GM19239 (cell line): ENCODE measurements around the gene UVSSA.
"Not testable (repeated sequence)": the region's sequence is repeated elsewhere in the genome, so short reads cannot be mapped to it uniquely, and the experiment has no call there.

Experiments used
- DNase-seq: peaks from one replicate; pipeline ENCODE4 v3.0.0; 2011; ENCODE audit warnings: low spot score; ENCODE audit not compliant: insufficient read length
- FAIRE-seq: peaks from 2 replicates; lab custom pipeline; 2011; peaks lifted over from hg19 to GRCh38; lab: Jason Lieb, UNC

UVSSA gene

DNA sequence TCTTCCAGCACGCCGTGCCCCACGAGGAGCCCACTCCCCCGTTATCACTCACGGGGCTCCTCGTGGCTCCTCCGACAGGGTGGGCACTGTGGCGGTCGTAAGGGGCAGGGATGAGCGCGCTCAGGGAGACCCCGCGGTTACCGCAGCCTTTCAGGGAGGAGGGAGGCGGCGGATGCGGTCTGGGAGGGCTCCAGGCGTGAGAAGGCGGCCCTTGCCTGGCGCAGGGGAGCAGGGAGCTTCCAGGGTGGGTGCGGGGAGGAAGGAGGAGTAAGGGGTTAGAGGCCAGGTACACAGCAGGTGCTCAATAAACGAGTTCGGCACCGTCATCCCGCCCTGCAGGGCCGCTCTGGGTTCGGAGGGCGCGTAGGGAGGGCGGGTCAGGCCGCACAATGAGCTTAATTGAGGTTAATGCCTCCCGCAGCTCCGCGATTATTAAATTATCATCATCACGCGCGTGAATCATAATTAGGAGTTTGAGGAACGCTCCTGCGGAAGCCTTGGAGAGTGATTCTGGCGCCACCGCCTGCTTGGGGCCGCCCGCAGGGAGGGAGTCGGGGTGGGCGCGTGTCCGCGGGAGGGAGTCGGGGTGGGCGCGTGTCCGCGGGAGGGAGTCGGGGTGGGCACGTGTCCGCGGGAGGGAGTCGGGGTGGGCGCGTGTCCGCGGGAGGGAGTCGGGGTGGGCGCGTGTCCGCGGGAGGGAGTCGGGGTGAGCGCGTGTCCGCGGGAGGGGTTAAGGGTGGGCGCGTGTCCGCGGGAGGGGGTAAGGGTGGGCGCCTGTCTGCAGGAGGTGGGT, 66.9 kb downstream of the UVSSA start:
- DNase-seq (no peak), FAIRE-seq (no peak)

DNA sequence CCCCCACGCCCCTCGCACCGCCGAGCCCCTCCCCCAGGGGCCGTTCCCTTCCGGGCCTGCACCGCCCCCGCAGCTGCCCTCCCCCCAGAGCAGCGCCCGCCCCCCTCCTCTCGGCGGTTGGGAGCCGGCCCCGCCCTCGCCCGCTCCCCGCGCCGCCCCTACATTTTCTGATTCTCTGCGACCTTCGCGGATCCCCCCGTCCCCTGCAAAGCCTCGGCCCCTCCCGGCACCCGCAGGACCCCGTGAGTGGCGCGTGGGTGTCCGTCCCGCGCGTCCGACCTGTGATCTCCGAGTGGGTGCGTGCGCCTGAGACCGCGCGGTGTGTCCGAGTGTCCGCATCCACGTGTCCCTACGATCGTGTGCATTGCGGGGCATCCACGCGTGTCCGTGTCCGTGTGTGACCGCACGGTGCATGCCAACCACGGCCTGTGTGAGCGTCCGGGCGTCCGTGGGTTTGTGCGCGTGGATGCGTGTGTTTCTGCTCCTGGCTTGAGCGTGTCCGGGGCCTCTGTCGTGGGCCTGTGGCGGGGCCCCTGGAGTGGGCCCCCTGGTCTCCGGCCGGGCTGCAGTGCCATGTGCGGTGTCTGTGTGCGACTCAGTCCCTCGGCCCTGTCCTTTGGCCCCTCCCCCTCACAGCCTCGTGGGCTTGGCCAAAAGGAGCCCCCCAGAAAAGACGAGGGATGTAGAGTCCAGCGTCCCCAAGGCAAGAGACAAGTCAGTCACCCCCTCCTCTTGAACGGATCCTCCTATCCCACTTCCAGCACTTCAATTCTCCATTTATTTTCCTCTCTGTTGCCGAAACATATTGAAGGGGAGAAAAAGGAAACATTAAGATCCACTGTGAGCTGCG, 68.0 kb downstream of the UVSSA start:
- FAIRE-seq (no peak), DNase-seq (no peak)

DNA sequence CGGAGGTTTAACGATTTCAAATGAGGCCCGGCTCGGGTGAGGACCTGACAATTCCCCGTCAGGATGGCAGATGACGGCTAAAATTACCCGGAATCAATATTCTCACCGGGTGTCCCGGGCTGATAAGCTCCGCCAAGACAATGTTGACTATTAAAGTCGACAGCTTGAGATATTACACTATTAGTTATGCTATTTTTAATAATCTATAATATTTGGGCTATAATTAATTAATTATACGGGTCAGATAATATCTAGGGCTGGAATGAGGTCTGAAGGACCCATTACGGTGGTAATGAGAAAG, 68.6 kb downstream of the UVSSA start:
- DNase-seq (no peak), FAIRE-seq (no peak)

DNA sequence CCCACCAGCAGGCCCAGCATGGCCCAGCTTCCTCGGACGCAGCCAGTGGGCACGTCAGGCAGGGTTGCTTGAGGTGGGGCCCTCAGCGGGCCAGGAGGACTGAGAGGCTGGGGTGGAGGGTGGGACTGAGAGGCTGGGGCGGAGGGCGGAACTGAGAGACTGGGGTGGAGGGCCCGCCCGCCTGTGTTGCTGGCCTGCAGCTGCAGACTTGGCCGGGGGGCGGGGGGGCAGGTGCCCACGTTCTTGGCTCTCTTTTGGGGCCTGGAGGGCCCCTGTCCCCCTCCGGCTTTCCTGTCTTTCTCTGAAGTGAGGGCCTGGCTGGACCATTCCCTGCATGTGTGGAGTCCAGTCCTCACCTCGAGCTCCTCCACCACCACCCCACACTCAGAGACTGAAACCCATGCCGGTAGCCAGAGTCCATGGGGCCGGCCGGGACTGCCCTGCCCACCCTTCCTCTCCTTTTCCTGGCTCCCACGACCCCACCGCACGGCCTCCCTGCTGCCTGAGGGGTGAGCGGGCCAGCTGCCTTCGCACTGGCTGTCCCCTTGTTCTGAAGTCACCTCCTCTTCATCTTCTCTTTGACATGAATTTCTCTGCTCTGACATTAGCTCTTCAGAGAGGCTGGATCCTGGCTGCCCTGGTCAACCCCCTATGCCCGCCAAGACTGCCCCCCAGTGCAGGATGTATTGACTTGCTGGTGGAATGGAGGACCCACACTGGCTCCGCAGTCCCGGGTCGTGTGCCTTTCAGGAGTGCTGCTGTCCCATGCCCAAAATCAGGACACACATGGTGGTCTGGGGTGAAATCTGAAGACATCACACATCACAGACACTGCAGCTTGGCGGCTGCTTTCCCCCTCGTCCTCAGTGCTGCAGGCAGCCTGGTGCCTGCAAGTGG, 69.3 kb downstream of the UVSSA start:
- no peak for DNase-seq

DNA sequence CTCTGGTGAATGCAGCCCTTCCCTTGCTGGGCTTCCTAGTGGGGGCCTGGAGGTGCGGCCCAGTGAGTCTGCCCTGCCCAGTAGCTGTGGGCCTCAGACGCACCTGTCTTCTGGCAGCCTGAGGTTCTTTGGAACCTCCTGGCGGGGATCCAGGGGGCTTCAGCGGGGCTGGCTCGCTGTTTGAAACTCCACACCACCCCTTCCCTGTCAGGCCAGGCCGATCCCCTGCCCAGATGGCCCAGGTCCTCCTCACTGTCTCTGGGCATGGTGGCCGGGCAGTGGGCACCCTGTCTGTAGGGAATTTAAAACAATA, 69.9 kb downstream of the UVSSA start:
- DNase-seq (no peak), FAIRE-seq (no peak)

More for the DNA sequence above, 69.3 kb downstream of the UVSSA start:
- FAIRE-seq, result no peak

DNA sequence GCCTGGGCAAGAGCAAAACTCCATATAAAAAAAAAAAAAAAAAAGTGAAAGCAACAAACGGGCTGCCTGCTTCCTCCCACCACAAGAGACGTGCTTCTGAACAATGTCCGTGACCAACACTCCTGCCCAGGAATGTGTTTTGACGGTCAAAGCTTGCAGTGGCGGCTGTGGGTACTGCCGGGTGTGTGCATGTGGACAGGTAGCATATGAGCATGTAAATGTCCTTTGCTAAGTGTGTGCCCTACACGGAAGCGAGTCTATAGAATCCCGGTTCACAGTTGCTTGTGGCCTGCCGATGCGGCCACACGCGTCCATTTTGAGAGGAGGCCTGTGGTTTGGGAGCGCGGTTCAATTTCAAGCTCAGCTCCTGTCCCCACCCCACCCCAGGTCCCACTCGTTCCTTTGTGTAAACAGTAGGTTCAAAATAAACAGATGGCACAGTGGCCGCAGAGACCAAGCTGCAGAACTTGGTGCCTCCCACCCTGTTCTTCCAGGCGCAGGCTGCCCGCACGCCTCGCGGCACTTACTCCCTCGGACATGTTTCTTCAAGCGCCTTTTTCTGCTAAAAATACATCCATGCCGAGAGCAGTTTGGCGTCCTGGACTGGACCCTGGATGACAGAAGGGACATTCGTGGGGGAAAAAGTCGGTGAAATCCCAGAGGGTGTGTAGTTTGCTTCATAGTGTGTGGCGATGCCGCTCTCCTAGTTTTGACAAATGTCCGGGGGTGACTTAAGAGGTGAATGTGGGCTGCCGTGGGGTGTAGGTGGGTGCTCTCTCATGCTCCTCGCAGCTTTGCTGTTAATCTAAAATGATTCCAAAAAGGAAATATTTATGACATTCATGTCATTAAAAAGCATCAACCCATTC, 70.7 kb downstream of the UVSSA start:
- no peak for DNase-seq
- FAIRE-seq, result no peak

DNA sequence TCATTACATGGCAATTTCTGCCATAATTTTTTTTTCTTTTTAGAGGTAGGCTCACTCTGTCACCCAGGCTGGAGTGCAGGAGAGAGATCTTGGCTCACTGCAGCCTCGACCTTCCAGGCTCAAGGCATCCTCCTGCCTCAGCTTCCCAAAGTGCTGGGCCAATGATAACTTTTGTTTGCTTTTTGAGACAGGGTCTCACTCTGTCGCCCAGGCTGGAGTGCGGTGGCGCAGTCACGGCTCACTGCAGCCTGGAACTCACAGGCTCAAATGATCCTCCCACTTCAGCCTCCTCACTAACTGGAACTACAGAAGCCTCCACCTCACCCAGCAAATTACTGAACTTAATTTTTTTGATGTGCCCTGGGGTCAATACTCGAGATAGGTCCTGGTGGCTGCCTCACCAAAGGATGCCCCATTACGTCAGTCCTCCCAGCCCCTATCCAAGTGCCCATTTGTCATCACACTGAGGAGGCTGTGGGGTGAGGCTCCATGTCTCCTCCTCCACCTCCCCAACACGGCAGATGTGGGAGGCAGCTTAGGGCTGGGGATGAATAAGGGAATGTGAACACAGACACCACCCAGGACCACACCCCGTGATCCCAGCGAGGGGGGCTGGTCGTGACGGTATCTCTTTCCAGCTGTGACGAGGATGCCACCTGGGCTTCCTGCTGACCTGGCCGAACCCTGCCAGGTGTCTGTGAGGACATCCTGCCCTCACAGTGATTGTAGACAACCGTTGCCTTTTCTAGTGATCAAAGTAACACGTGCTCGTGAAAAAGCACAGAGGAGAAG, 71.7 kb downstream of the UVSSA start:
- FAIRE-seq (no peak), DNase-seq (no peak)

DNA sequence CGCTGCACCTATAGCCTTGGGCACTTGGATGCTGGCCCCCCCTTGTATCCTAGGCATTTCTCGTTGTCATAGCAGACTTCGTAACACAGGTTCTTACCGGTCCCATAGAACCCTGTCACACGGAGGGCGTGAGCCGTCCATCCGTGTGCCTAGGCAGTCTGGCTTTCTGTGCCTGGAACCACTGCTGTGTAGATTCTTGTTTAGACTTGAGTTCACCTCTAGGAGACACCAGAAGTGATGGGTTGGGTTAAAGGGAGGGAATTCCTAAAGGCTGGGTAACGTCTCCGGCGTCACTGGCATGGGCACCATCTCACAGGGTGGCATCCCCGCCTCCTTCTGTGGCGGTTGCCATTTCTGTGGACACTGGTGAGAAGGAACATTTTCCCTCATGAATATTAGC, 72.7 kb downstream of the UVSSA start:
- FAIRE-seq (no peak), DNase-seq (no peak)

DNA sequence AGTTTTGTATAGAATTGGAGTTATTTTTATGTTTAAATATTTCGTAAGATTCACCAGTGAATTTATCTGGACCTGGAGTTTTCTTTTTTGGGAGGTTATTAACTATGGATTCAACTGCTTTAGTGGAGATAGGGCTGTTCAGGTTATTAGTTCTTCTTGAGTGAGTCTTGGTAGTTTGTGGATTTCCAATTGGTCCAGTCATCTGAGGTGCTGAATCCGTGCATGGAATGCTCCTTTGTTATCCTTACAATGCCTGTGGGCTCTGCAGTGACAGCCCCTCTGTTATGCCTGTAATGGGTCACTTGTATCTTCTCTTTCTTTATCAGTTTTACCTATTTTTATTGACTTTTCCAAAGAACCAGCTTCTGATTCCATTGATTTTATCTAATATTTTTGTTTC, 74.6 kb downstream of the UVSSA start:
- DNase-seq (no peak), FAIRE-seq (no peak)

DNA sequence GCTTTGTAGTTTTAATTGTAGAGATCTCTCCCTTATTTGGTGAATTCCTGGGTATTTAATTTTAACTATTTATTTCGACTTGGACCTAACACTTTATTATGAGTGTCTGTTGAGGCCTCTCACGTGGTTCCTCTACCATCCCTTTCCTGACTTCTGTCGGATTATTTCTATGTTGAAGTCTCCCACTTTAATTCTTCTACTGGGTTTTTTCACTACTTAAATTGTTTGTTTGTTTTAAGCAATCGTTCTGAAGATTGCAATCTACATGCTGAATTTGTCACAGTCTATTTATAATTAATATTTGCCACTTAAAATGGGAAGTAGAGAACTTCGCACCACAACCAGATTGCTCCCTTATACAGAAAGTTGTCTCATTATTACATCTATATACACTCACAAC, 80.0 kb downstream of the UVSSA start:
- DNase-seq, result no peak
- no peak for FAIRE-seq

DNA sequence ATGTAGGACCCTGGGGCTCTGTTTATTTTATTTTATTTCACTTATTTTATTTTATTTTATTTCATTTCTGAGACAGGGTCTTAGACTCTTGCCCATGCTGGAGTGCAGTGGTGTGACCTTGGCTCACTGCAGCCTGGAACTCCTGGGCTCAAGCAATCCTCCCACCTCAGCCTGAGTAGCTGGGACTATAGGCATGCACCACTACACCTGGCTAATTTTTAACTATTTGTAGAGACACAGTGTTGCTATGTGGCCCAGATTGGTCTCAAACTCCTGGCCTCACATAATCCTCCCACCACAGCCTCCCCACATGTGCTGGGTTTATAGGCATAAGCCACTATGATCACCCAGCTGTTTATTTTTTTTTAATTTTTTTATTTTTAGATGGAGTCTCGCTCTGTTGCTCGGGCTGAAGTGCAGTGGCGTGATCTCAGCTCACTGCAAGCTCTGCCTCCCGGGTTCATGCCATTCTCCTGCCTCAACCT, 96.7 kb downstream of the UVSSA start:
- FAIRE-seq, DNase-seq: not testable (repeated sequence)
